GM18526 (cell line): ENCODE data around the gene RIMS1.

Experiments used
- POLR2A ChIP-seq: IDR thresholded peaks from 3 replicates; pipeline ENCODE4 v1.6.1; 2011; ENCODE audit not compliant: insufficient read length; ENCODE audit errors: extremely low read depth

Gene RIMS1

GRCh38 chr6:72175916-72176315, 289.6 kb downstream of the RIMS1 start:
- TF ChIP-seq POLR2A, result no peak

- TF ChIP-seq POLR2A, result no peak
Observed at GRCh38 chr6:72182337-72183246, 296.2 kb downstream of the RIMS1 start.

GRCh38 chr6:72203983-72204382, 317.6 kb downstream of the RIMS1 start:
- no peak for TF ChIP-seq POLR2A

GRCh38 chr6:72205500-72205899, 319.1 kb downstream of the RIMS1 start:
- TF ChIP-seq POLR2A, result no peak

- no peak for TF ChIP-seq POLR2A
Observed at GRCh38 chr6:72206606-72207005, 320.3 kb downstream of the RIMS1 start.

- TF ChIP-seq POLR2A, result no peak
Observed at GRCh38 chr6:72212686-72213085, 326.3 kb downstream of the RIMS1 start.

GRCh38 chr6:72213654-72214053, 327.3 kb downstream of the RIMS1 start:
- TF ChIP-seq POLR2A, result no peak

- no peak for TF ChIP-seq POLR2A
Observed at GRCh38 chr6:72216222-72217068, 330.1 kb downstream of the RIMS1 start.

GRCh38 chr6:72217626-72218025, 331.3 kb downstream of the RIMS1 start:
- no peak for TF ChIP-seq POLR2A

- TF ChIP-seq POLR2A, result no peak
Observed at GRCh38 chr6:72218125-72218524, 331.8 kb downstream of the RIMS1 start.

- TF ChIP-seq POLR2A, result no peak
Observed at GRCh38 chr6:72219536-72219935, 333.2 kb downstream of the RIMS1 start.

- TF ChIP-seq POLR2A, result no peak
Observed at GRCh38 chr6:72238021-72238420, 351.7 kb downstream of the RIMS1 start.

- TF ChIP-seq POLR2A, result no peak
Observed at GRCh38 chr6:72238900-72239299, 352.6 kb downstream of the RIMS1 start.

GRCh38 chr6:72245565-72245964, 359.2 kb downstream of the RIMS1 start:
- TF ChIP-seq POLR2A, result no peak

GRCh38 chr6:72246926-72247325, 360.6 kb downstream of the RIMS1 start:
- TF ChIP-seq POLR2A, result no peak

GRCh38 chr6:72248621-72249020, 362.3 kb downstream of the RIMS1 start:
- TF ChIP-seq POLR2A, result no peak
